Hematopoietic multipotent progenitor cell treated with erythropoietin and hydrocortisone succinate and interleukin-3 and kit ligand, for 4 days (in vitro differentiated cells): ENCODE measurements around the gene HOMER3.
"Not testable (repeated sequence)": the region's sequence is repeated elsewhere in the genome, so short reads cannot be mapped to it uniquely, and the experiment has no call there.

ENCODE experiments used
- DNase-seq: peaks from one replicate; pipeline ENCODE4 v3.0.0-alpha.2; 2015

The HOMER3 gene

DNA sequence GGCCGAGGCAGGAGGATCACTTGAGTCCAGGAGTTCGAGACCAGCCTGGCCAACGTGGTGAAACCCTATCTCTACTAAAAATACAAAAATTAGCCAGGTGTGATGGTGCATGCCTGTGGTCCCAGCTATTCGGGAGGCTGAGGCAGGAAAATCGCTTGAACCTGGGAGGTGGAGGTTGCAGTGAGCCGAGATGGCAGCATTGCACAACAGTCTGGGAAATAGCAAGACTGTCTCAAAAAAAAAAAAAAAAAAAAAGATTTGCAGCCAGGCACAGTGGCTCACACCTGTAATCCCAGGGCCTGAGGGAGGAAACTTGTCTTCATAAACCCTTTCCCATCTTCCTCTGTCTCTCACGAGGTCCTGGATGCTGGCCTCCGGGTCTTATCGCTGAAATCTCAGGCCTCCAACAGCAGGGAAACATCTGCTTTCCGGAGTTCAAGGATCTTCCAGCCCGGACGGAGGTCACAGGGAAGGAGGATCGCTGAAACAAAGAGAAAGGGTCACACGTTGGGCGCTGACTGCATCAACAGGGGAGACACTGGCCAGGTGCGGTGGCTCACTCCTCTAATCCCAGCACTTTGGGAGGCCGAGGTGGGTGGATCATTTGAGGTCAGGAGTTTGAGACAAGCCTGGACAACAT is 11.5 kb upstream of the HOMER3 start:
- not testable (repeated sequence) for DNase-seq

DNA sequence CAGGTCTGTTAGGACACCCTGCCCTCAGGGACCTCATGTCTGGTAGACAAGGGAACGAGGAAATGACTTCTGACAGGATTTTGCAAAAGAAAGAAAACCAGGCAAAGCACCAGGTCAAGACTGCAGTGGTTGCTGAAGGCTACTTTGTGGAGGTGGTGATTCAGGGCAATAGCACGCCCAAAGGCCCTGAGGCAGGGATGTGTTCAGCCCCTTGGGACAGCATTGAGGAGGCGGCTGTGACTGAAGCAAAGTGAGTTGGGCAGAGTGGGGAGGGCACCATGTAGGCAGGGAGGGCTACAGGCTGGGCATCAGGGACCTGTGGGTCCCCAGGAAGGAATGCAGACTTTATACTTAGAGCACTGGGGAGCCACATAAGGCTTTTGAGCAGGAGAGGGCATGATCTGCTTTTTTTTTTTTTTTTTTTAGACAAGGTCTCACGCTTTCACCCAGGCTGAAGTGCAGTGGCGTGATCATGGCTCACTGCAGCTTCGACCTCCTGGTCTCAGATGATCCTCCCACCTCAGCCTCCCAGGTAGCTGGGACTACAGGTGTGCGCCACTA is 10.8 kb upstream of the HOMER3 start:
- DNase-seq: no peak

DNA sequence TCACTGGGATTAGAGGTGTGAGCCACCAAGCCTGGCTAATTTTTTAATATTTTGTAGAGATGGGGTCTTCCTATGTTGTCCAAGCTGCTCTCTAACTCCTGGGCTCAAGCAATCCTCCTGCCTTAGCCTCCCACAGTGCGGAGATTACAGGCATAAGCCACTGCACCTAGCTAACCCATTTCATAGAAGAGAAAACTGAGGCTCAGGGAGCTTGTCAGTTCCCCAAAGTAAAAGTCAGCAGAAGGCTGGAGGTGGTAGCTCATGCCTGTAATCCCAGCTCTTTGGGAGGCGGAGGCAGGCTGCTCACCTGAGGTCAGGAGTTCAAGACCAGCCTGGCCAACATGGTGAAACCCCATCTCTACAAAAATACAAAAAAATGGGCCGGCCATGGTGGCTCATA is 8.8 kb upstream of the HOMER3 start:
- no peak for DNase-seq

DNA sequence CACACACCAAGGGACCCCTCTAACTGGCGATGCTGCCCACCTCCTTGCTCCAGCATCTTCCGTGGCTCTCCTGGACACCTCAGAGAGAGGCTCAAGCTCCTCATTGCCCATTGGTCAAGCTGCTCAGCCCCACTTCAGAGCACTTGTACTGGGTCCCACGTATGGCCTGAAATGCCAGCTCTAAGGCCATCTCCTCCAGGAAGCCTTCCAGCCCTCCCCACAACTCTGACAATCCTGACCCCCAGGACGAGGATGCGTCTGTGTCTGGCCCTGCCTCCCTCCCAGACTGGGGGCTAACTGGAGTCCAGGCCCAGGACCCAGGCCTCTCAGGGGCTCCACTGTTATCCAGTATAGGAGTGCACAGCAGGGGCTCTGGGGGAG is 7.9 kb upstream of the HOMER3 start:
- DNase-seq: no peak

DNA sequence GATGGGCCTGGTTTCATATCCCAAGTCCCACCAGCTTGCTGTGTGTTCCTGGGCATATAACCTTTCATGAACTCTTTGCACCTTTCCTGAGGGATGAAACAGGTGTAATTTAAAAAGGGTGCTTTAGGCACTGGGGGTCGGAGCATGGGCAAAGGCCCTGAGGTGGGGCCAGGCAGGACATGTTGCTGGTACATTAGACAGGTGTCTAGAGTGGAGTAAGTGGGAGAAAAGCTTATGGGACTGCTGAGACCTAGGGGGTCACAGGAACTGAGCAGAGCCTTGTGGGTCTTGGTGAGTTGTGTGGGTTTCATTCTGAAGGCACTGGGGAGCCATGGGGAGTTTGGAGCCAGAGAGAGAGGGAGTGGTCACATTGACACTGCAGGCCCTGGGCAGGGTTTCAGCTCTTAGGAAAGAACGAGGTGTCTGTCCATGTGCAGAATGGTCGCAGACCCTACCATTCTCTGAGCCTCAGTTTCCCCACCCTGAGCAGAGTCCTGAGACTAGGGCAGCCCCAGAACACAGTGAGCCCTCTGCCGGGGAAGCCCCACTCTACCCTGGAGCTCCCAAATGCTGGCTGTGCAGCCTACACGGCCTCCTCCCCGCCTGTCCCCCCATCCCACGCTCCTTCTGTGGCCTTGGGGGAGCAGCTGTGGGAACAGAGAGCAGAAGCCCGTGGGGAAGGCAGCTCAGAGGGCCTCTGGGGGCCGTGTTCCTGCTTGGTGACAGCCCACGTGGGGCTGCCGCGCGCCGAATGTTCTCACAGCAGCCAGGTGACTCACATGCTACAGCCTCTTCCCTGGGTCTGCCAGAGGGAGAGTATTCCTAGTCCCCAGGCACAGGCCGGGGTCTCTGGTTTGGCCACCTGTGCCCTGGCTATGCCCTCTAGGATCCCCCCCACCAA is 7.3 kb upstream of the HOMER3 start:
- no peak for DNase-seq

DNA sequence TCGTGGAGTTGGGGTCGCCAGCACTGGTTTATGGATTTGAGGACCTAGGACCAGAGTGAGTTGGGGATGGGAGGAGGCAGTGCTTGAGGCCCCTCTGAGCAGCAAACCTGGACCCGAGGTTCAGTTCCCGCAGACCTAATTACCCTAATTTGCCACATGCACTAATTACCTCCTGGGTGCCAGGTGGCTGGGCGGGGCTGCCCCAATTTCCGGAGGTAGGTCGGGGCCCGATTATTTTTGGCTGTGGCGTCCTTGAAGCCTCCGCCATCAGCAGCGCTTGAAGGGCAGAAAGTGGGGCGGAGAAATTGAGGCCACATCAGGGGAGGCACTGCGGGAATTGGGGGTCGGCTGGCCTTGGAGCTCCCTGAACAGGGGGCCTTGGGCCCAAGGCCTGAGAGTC is 5.9 kb upstream of the HOMER3 start:
- no peak for DNase-seq

DNA sequence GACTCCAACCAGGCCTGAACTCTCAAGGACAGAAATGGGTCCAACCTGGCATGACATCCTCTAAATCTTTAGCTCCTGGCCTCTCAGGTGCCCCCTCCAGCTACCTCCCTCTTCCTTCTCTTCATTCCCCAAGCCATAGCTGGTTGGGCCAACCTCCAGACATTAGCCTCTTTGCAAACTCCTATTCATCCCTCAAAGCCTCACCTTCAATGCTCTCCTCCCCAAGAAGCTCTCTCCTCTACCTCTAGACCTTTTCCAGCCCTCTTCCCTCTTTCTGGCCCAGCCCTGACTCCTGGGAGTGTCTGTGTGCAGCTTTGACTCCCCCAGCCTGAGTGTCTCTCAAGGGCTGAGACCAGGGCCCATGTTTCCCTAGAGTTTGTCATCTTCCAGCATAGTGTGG is 5.3 kb upstream of the HOMER3 start:
- no peak for DNase-seq

DNA sequence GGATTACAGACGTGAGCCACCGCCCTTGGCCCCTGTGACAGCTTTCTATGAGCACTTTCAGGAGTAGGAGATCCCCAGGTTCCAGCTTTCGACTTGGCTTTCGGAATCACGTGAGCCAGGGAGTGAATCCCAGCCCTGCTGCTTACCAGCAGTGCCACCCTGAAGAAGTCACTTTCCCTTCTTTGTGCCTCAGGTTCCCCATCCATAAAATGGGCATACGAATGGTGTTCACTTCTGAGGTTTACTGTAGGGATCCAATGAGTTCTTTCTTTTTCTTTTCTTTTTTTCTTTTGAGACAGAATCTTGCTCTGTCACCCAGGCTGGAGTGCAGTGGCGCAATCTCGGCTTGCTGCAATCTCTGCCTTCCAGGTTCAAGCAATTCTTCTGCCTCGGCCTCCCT is 4.3 kb upstream of the HOMER3 start:
- DNase-seq: no peak

DNA sequence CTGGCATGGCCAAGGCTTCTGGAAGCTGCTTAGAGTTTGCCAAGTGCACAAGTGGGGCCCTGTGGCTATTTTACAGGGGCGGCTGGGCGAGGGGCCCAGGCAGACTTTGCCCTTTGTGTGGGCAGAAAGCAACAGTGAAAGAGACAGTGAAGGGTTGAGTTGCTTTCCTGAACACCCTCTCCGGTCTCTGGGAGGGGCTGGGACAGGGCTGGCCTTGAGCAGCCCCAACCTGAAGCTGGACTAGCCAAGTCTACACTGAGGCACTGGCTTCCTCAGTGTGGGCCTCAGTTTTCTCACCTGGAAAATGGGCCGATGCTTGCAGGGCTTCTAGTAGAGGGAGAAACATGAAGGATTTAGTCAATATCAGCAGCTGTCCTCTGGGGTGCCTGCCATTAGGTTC is 2.4 kb upstream of the HOMER3 start:
- DNase-seq: no peak

DNA sequence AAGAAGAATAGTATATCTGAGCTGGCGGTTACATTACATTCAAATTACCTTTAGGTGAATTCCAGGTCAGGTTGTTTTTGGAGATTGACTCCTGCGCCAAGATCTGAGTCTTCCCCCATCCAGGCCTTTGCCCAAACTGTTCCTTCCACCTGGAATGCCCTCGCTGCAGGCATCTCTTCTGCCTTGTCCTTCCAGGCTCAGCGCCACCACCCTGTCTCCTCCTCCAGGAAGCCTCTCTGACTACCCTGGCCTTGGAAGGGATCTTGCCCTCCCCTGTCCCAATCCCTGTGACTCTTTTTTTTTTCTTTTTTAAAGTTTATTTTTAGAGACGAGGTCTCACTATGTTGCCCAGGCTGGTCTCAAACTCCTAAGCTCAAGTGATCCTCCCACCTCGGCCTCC is 1.7 kb upstream of the HOMER3 start:
- no peak for DNase-seq

DNA sequence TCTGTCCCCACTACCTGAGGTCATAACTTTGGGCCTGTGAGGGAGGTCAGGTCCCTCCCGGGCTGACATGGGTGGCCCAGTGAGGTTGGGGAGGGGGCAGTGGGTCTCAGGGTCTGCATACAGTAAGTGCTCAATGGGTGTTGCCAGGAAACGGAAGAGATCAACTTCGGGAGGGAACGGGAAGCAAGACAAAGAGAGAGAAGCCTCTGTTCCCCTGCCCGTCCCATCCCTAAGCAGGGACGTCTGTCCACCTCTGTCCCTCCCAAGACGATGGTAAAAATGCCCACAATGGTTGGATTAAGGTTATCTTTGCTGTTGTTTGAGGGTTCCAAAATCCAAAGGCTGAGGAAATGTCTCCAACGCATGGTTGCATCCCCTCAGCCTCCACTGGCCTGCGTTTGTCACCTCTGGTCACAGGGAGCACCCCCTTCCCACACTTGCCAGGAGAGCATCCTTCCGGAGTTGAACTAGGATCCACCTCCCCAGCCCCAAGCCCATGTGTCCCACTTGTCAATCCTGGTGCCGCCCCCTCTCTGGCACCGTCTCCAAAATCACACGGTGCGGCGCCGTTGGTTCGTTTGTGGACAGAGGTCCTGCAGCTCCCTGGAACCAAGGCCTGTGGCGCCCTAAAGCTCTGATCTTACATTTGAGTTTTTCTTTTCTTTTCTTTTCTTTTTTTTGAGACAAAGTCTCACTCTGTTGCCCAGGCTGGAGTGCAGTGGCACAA is 774 bp upstream of the HOMER3 start:
- DNase-seq: no peak

DNA sequence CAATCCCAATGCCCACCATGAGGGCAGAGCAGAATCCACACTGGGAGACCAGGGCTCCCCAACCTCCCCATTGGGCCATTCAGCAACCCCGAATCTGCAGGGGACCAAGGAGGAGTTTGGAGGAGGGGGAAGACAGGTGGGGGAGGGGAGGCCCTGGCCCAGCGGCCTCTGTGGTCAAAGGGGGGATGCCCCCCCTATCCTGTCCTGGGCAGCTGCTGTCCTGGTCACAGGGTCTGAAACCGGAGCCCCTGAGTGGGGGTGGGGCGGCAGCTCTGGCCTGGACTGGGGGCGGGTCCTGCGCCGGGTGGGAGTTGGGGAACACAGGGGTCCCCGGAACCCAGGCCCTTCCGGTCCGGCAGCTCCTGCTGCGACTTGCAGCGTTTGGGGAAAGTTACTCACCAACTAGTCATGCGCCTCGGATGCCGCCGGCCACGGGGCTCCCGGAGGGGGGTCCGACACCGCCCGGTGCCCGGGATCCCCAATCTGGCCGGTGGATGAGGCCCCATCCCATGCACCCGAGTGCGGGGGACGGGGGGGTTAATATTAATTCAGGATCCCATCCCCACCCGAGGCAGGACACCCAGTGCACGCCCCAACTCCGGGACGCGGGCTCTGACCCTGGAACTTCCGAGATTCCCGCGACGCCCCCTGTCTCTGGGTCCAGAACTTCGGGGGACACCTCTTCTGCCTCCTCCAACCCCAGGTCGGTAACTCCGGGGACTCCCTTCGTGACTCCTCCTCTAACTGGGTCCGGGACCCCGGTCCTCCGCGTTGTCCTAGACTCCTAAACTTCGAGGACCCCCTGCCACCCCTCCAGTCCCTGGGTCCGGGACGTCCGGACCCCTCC is 872 bp downstream of the HOMER3 start:
- DNase-seq: no peak

DNA sequence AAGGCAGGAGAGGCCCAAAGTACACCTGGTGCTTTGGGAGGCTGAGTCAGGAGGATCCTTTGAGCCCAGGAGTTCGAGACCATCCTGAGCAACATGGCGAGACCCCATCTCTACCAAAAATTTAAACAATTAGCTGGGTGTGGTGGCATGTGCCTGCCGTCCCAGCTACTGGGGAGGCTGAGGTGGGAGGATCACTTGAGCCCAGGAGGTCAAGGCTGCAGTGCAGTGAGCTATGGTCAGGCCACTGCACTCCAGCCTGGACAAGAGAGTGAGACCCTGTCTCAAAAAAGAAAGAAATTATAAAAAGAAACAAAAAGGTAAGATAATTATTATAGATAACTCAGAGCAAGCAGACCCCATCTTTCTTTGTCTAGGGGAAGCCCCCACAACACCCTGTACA is 1.9 kb downstream of the HOMER3 start:
- DNase-seq: no peak

DNA sequence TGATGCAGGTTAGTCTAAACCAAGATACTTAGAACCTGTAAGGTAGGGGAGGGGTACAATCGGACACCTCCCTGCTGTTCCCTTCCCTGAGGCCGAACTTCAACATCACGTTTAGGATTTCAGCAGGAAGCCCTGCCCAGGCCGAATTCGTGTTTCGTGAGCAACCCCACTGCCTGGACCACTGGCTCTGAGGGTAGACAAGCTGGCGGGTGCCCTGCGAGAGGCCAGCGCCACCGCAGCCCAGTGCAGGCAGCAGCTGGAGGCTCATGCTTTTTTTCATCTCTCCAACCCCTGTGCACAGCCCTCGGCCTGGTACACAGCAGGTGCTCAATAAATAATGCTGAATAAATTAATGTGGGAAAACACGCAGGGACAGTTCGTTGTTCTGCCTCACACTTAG is 7.7 kb downstream of the HOMER3 start:
- DNase-seq: no peak

DNA sequence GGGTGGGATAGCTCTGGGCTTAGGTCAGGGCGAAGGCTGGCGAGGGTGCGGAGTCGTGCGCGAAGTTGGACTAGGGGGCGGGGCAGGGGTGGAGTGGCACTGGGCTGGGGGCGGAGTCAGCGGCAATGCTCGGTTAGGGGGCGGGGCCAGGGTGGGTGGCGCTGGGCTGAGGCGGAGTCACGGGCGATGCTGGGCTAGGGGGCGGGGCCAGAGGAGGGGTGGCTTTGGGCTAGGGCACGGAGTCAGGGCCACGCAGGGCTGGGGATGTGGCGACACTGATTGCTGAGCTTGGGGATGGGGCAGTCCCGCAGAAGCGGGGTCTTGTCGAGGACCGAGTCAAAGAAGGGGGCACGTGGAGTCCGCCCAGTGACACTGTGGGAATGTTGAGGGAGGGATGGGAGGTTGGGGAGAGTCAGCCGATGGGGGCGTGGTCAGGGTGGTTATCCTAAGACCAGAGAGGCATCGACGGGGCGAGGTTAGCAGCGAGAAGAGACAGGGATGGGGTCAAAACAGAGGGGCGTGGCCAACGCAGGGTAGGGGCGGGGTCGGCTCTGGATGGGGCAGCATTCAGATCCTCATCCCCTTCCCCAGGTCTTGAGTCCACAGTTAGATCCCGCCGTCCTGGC is 8.7 kb downstream of the HOMER3 start:
- peak; percentile 94 for DNase-seq

DNA sequence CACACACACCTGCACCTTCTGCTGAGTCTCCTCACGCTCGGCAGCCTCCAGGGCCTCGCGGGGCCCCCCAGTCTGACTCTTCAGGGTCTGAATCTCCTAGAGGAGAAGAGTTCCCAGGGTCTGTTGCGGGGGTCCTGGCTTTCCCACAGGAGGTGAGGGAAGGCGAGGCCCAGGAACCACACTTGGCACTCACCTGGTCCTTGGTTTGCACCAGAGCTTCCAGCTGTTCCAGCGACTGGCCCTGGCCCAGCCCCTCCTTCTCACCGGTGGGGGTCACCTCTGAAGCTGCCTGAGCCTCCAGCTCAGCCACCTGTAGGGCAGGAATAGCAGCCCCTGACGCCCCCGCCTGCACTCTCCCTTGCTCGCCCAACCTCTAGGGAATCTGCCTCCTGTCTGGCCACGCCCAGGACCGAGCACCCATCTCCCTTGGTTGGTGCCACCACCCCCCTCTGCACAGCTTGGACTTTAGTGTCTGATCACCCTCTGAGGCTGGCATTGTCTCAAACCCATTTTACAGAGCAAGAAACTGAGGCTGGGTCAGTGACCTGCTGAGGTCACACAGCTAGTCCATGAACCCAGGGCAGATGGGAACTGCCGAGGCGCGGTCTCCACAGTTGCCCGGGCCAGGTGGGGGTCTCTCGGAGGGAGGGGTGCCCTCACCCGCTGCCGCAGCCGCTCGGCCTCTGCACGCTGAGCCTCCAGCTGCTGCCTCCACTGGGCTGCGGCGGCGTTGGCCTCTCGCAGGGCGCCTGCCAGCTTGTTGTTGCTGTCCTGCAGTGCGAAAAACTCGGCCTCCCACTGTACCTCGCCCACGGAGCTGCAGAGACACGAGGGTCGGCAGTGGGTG is 9.5 kb downstream of the HOMER3 start:
- no peak for DNase-seq

DNA sequence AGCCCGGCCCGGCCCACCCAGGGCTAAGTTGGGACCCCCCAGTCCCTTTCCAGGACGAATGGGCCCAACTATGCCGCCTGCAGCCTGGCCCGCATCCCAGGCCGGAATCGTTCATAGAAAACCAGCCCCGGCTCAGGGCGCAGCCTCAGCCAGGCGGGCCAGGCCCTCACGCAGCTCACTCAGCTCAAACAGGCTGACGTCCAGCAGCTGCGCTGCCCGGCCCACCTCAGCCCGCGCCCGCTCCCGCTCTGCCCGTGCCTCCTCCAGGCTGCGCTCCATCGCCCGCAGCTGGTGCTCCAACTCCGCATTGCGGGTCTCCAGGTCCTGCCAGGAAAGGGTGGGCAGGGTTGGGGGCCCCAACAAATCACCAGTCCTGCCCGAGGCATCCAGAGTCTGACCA is 11.7 kb downstream of the HOMER3 start:
- DNase-seq: no peak

DNA sequence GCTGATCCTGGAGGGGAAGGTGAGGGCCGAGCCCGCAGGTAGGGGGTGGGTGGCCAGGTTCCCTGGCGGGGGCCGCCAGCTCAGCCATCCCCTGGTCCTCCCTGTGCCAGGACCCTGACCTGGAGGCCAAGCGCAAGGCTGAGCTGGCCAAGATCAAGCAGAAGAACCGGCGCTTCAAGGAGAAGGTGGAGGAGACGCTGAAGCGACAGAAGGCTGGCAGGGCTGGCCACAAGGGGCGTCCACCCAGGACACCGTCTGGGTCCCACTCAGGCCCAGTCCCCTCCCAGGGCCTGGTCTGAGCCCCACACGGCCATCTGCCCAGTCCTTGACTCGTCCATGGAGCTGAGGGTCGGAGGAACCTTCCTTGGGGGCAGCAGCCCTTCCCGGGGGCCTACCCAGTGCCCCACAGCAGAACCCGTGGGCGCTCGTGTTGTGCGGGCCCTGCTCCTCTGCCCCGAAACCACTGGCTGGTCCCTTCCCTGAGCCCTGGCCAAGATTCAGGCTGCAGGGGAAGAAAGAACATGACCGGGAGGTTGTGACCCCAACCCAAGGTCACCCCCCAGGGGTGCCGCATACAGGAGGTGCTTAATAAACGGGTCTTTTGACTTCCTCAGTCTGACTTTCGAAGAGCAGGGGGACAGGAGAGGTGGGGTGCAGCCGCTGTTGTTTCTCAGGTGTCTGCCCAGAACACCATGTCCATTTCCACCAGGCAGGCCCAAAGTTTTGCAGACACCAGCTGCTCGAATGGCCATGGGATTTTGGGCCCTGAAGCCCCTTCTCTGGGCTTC is 12.8 kb downstream of the HOMER3 start:
- DNase-seq: no peak

DNA sequence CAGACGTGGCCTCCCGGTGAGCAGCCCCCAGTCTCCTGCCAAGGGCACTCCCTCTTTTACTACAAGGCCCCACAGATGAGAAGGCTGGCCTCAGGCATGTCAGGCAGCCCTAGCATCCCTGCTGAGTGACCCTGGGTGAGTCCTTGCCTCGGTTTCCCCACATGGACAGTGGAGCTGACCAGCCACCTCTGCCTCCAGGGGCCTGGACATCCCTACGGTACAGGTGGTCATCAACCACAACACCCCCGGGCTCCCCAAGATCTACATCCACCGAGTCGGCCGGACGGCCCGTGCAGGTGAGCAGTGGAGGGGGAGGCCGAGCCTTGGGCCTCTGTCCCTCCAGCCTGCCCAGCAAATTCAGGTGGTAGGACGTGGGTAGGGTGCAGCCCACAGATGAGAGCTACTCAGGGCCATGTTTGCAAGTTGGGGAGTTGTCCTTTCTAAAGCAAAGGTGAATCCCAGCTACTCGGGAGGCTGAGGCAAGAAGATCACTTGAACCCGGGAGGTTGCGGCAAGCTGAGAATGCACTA is 16.3 kb downstream of the HOMER3 start:
- no peak for DNase-seq
